ENCODE measurements around the gene SIGLEC10.
"Not testable (repeated sequence)": the region's sequence is repeated elsewhere in the genome, so short reads cannot be mapped to it uniquely, and the experiment has no call there.

The SIGLEC10 gene

GRCh38 chr19:51417107-51417809 lies at the start of gene SIGLEC10:
Gene SIGLEC10, minus strand, starts transcription at chr19:51417642. Its CDS starts 61 bp downstream, at chr19:51417581.
- no peak for DNase-seq (ENCODE audit: low read depth in 2 of 2)

GRCh38 chr19:51466723-51467122 lies 49.3 kb upstream of the SIGLEC10 start:
- no peak for DNase-seq (ENCODE audit: low read depth in 2 of 2)

DNA sequence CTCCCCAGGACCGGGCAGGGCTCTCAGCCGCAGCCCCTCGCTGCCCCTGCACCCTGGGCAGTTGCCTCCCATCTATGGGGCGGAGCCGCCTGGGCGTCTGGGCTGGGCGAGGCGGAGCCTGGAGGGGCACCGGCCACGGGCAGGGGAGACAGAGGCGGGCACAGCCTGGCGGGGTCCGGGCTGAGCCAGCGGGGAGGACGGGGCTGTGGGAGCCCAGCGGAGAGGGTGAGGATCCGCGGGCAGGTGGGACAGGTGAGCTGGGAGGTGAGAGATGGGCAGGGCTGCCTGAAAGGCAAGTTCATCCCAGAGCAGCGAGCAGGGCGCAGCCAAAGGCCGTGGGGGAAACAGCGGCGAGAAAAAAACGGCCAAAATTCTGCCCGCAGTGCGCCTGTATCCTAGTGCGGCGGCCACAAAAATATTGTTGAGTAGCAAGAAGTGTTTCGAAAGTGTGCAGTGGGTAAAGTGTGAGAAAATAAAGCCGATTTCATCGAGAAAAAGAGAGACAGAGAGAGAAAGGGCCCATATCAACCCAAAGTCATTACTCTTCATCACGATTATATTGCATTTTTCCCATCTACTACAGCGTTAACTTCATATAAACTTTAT lies 46.6 kb upstream of the SIGLEC10 start:
- DNase-seq (ENCODE audit: low read depth in 2 of 2) = not testable (repeated sequence)

- DNase-seq (ENCODE audit: low read depth in 2 of 2) = no peak
These were observed 45.2 kb upstream of the SIGLEC10 start for GRCh38 chr19:51462681-51463080.

- no peak for DNase-seq (ENCODE audit: low read depth in 2 of 2)
These were observed 44.8 kb upstream of the SIGLEC10 start for GRCh38 chr19:51462276-51462675.

- no peak for DNase-seq (ENCODE audit: low read depth in 2 of 2)
These were observed 44.3 kb upstream of the SIGLEC10 start for GRCh38 chr19:51461723-51462161.

- DNase-seq (ENCODE audit: low read depth in 2 of 2) = no peak
These were observed 42.9 kb upstream of the SIGLEC10 start for GRCh38 chr19:51460164-51460992.

GRCh38 chr19:51458899-51459505 lies 41.6 kb upstream of the SIGLEC10 start:
- DNase-seq (ENCODE audit: low read depth in 2 of 2) = no peak

- no peak for DNase-seq (ENCODE audit: low read depth in 2 of 2)
These were observed 40.7 kb upstream of the SIGLEC10 start, which contains the start of gene SIGLEC8 for GRCh38 chr19:51458051-51458645. Gene SIGLEC8, minus strand, starts transcription at chr19:51458454. Its CDS starts 67 bp downstream, at chr19:51458387.

DNA sequence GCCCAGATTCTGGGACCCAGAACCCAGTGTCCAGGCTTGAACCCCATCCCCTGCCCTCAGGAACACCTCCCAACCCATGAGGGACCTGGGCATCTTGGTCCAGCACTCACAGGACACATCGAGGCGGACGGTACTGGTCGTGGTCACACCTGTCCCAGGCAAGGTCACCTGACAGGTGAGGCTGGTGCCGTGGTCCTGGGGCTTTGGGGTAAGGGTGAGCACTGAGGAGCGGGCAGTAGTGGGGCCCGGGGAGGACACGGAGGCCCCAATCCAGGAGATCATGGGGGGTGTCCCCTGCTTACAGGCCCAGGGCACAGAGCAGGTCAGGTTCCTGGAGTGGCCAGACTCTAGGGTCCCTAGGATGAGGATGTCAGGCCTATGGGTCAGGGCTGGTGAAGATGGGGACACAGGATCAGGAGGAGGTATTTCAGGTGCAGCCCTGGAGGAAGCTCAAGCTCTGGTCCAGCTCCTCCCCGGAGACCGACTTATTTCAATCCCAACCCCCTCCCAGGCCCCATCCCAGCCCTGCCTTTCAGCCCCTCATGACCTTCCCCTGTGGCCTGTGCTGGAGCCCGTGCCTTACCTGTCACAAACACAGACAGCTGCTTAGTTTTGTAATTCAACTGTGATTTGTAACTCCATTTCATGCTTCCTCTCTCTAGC lies 40.0 kb upstream of the SIGLEC10 start:
- DNase-seq (ENCODE audit: low read depth in 2 of 2) = no peak

DNA sequence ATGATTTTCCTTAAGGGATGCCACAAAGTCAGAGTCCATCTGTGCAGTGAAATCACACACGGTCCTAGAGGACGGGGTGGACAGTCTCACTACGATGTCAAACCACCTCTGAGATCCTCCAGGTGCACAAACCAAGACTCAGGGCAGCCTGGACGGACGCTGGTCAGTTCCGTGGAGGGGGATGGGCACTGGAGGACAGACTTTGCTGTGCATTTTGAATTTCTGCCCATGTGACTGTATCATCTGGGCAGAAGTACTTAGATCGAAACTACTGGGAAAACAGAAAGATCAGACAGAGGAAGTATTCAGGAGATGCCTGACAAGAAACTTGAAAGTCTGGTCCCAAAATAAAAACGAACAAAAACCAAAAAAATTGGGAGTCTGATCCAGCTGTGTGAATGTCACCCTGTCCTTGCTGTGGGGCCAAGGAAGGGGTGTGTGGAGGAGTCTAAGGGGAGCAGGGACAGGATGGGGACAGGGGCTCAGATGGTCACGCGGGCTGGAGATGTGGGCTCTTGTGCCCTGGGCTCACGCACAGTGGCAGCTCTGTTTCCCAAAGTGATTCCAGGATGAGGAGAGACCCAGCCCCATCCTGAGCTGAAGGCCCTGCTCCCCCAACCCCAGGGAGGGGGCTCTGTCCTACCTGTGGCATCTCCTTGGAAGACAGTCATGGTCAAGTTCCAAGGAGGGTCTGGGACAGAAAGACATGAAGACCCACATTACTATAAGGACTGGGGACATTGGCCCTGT lies 39.3 kb upstream of the SIGLEC10 start:
- DNase-seq (ENCODE audit: low read depth in 2 of 2) = no peak

GRCh38 chr19:51450730-51451307 lies 33.4 kb upstream of the SIGLEC10 start:
- DNase-seq (ENCODE audit: low read depth in 2 of 2) = peak; percentile 27 to 65

- peak; percentile 33 to 62 for DNase-seq (ENCODE audit: low read depth in 2 of 2)
These were observed 31.1 kb upstream of the SIGLEC10 start for GRCh38 chr19:51448411-51449016.

GRCh38 chr19:51448011-51448410 lies 30.6 kb upstream of the SIGLEC10 start:
- no peak for DNase-seq (ENCODE audit: low read depth in 2 of 2)

DNA sequence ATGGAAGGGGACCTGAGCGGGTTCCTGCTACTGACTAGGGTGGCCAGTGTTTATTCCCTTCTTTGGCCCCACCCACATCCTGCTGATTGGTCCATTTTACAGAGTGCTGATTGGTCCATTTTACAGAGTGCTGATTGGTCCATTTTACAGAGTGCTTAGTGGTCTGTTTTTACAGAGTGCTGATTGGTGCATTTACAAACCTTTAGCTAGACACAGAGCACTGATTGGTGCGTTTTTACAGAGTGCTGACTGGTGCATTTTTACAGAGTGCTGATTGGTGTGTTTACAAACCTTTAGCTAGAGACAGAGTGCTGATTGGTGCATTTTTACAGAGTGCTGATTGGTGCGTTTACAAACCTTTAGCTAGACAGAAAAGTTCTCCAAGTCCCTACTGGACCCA lies 30.1 kb upstream of the SIGLEC10 start:
- not testable (repeated sequence) for DNase-seq (ENCODE audit: low read depth in 2 of 2)

DNA sequence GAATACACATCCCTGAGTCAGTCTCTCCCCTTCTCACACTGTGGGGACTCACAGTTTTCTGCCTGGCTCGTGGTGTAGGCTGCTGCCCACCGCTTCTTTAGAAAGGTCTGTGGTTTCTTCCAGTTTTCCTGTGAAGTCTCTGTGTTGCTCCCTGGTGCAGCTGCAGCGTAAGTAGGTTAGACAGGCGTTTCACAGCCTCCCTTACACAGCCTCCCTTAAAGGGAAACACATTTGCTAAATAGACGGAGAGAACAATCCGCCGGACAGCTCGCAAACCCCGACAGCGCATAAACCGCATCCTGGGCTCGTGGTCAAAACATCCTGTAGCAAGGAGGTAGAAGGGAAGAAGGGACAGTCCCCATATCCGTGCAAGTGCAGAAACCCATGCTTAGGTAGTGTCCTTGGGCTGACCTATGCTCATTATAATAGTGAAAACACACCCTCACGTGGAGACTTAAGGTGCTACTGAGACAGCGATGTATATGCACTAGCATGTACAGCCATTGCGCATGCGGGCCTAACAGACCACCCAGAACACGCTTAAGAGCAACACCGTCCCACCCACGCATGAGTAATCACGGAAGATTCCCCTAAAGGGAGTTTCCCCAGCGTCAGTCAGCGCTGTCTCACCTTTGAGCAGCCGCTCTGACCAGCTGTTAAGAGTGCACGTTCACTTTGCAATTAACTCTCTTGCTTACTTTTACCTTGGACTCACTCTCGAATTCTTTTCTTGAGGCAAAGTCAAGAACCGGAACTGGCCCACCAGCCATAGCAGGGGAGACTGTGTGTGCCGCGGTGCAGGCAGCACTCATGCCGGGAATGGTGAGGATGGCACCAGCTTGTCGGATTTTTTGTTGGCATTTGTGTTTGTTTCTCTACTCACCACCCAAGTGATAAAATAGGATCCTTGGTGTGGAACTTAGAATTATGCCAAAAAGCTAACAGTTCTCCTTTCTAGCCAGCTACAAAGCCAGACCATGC lies 24.3 kb upstream of the SIGLEC10 start:
- DNase-seq (ENCODE audit: low read depth in 2 of 2) = peak; percentile 84 to 93

- DNase-seq (ENCODE audit: low read depth in 2 of 2) = peak; percentile 60 to 65
These were observed 23.5 kb upstream of the SIGLEC10 start for GRCh38 chr19:51440846-51441409.

GRCh38 chr19:51440052-51440451 lies 22.6 kb upstream of the SIGLEC10 start:
- no peak for DNase-seq (ENCODE audit: low read depth in 2 of 2)

Measured in stimulated activated CD8-positive, alpha-beta memory T cell treated with anti-CD3 and anti-CD28 coated beads, Interleukin-7, amount 100 ng/mL, for 4 hours (primary cell).